K562 (cell line): ENCODE measurements around the gene PIGV. TPM values are rescaled to one million over a fixed set of nuclear protein-coding genes. Genes with fewer than 3 reads are reported as not detected.

Source experiments
- ATAC-seq: fragments of 200-7000 bp; cut with Tn5 transposase; 3 replicates; pipeline ENCODE4 v1.9.1; 2020; ENCODE audit warnings: moderate library complexity
- BruUV-seq: library from RNA; stranded (reverse); fragments of 400-500 nt; replicated peaks from 2 replicates; lab custom pipeline; 2021; lab: Mats Ljungman, UMichigan
- CTCF ChIA-PET: fragments of 300-600 bp; formaldehyde crosslinking; extraction: SDS; loops from one replicate; lab custom pipeline; 2021; ENCODE audit warnings: low intra/inter-chr PET ratio; lab: Yijun Ruan, JAX
- POLR2A ChIA-PET: fragments of 300-600, 350-650 bp; sonication (Branson Sonifier 250); formaldehyde crosslinking; extraction: SDS; loops from one replicate; lab custom pipeline; 2021; ENCODE audit warnings: antibody characterized with exemption, inconsistent platforms; lab: Yijun Ruan, JAX
- DNase-seq, 4 experiments: peaks; one replicate each; pipeline versions ENCODE4 v3.0.0 to v3.0.0-alpha.2; 2011 to 2018; ENCODE audit warnings: low spot score in 3 of 4, mixed read lengths in 3 of 4; ENCODE audit errors: extremely low read depth in 1 of 4
- FAIRE-seq: peaks from 2 replicates; lab custom pipeline; 2011; peaks lifted over from hg19 to GRCh38; lab: Jason Lieb, UNC
- H2AFZ ChIP-seq: 2 replicates; pipeline ENCODE4 v1.6.0; 2011; ENCODE audit warnings: low read depth, low read length, control low read depth, inconsistent platforms
- H3K27ac ChIP-seq: fragments of 200-600 bp; 3 replicates; pipeline ENCODE4 v1.8.0; 2011; ENCODE audit warnings: low read depth, mild to moderate bottlenecking, control low read depth, inconsistent platforms, low read length, moderate library complexity, mixed read lengths; ENCODE audit errors: extremely low read depth
- H3K27me3 ChIP-seq, 2 experiments: fragments of 300-600 bp in 1 of 2; 2 replicates in 1 of 2; 3 replicates in 1 of 2; pipeline versions ENCODE4 v1.6.0 to v1.8.0; 2011; ENCODE audit warnings: inconsistent platforms in 2 of 2, low read length in 2 of 2, mild to moderate bottlenecking in 1 of 2, mixed read lengths in 1 of 2, moderate library complexity in 1 of 2; ENCODE audit not compliant: control insufficient read depth in 2 of 2, insufficient read depth in 2 of 2
- H3K36me3 ChIP-seq: fragments of 300-600 bp; 3 replicates; pipeline ENCODE4 v1.8.0; 2011; ENCODE audit warnings: mild to moderate bottlenecking, low read length, inconsistent platforms; ENCODE audit not compliant: control insufficient read depth, insufficient read depth
- H3K4me1 ChIP-seq, 2 experiments: fragments of 200-600 bp in 1 of 2; replicated peaks in 1 of 2; 2 replicates in 1 of 2; 3 replicates in 1 of 2; pipeline versions ENCODE4 v1.5.1 to v1.8.0; 2011; ENCODE audit warnings: inconsistent platforms in 2 of 2, low read length in 2 of 2, mild to moderate bottlenecking in 1 of 2, mixed read lengths in 1 of 2, moderate library complexity in 1 of 2; ENCODE audit not compliant: control insufficient read depth in 2 of 2, insufficient read depth in 2 of 2
- H3K4me2 ChIP-seq: 2 replicates; pipeline ENCODE4 v1.6.1; 2011; ENCODE audit warnings: low read length, control low read depth, inconsistent platforms, mixed read lengths; ENCODE audit not compliant: insufficient read depth
- H3K4me3 ChIP-seq: fragments of 200-600 bp; sonication (generic), shearing (Covaris generic); 2 replicates; pipeline ENCODE4 v1.5.1; 2016; ENCODE audit warnings: control low read depth, inconsistent platforms
- H3K79me2 ChIP-seq: fragments of 200-600 bp; 3 replicates; pipeline ENCODE4 v1.8.0; 2011; ENCODE audit warnings: low read length, inconsistent platforms; ENCODE audit not compliant: control insufficient read depth, insufficient read depth
- H3K9ac ChIP-seq, 2 experiments: 2 replicates each; pipeline versions ENCODE4 v1.6.0 to v1.6.1; 2011; ENCODE audit warnings: low read depth in 2 of 2, low read length in 2 of 2, control low read depth in 1 of 2, inconsistent platforms in 1 of 2, mild to moderate bottlenecking in 1 of 2, mixed read lengths in 1 of 2; ENCODE audit not compliant: insufficient read depth in 1 of 2
- H3K9me1 ChIP-seq: one replicate; pipeline ENCODE4 v1.6.0; 2011; ENCODE audit warnings: inconsistent platforms, mild to moderate bottlenecking, low read length, moderate library complexity; ENCODE audit not compliant: control insufficient read depth, insufficient read depth
- H3K9me3 ChIP-seq: replicated peaks from 2 replicates; pipeline ENCODE4 v1.5.1; 2011; ENCODE audit warnings: low read depth, low read length, inconsistent platforms; ENCODE audit not compliant: control insufficient read depth, insufficient read depth
- H4K20me1 ChIP-seq: replicated peaks from 2 replicates; pipeline ENCODE4 v1.6.1; 2011; ENCODE audit warnings: low read length, inconsistent platforms, mixed read lengths; ENCODE audit not compliant: control insufficient read depth, insufficient read depth
- MCM7 ChIP-seq, 2 experiments: fragments of 450-650 bp; IDR thresholded peaks; 2 replicates each; pipeline ENCODE4 v1.6.1; 2016 to 2018
- PURB ChIP-seq: sonication (generic); formaldehyde crosslinking; IDR thresholded peaks from 2 replicates; pipeline ENCODE4 v1.9.0; 2021; ENCODE audit warnings: low read depth, mild to moderate bottlenecking, missing genetic modification reagents
- RCOR1 ChIP-seq, 2 experiments: IDR thresholded peaks; 2 replicates each; pipeline ENCODE4 v1.6.1; 2012; ENCODE audit warnings: low read depth in 2 of 2, low read length in 2 of 2, borderline replicate concordance in 1 of 2, improper control_type of control experiment in 1 of 2
- WGBS: fragments of 100-300 bp; shearing (Covaris generic); methylation state at CpG from one replicate; pipeline ENCODE4 v1.1.6; 2016; ENCODE audit warnings: low coverage, mixed read lengths; ENCODE audit not compliant: insufficient coverage; ENCODE audit errors: missing lambda C conversion rate; 5-methylcytosine and 5-hydroxymethylcytosine counted together
- in situ Hi-C: fragments of 300-500 bp; cut with MboI; formaldehyde crosslinking; loops from 4 replicates; pipeline ENCODE4 v1.15.0; 2018; ENCODE audit warnings: inconsistent platforms, mixed read lengths
- intact Hi-C: fragments of 100-400 bp; cut with micrococcal nuclease; formaldehyde crosslinking; loops from 2 replicates; pipeline ENCODE4 v1.14.2; 2022
- polyA plus RNA-seq, 8 experiments: library from polyadenylated mRNA; depleted of rRNA in 4 of 8; stranded (reverse) in 5 of 8; unstranded in 3 of 8; fragments of >200 nt; fragmentation: Nextera tagmentation in 2 of 8; fragmentation: Illumina TruSeq in 1 of 8; extraction: Ambion mirVana in 2 of 8; extraction: Trizol in 1 of 8; gene quantifications; 2 replicates each; pipeline versions ENCODE4 v1.2.1 to v1.2.3, GENCODE V29; 2011 to 2014; ENCODE audit warnings: inconsistent platforms in 1 of 8, missing spikeins in 1 of 8
- total RNA-seq, 7 experiments: library from RNA; depleted of rRNA in 6 of 7; stranded (reverse); fragments of >200 nt in 6 of 7; fragmentation: Illumina TruSeq in 2 of 7; extraction: Trizol in 2 of 7; gene quantifications; 2 replicates each; pipeline versions ENCODE4 v1.2.1 to v1.2.3, GENCODE V29; 2011 to 2021; ENCODE audit warnings: low replicate concordance in 1 of 7
- TF ChIP-seq, protein P1 (sequence below): sonication (generic); formaldehyde crosslinking; IDR thresholded peaks from 2 replicates; pipeline ENCODE4 v1.9.0; 2022; ENCODE audit warnings: mild to moderate bottlenecking, missing genetic modification reagents

The PIGV gene
- total and polyA plus RNA-seq, 9 of the 15 experiments (the other 6 are each of a cell fraction or from before 2014, with no cell fraction given): 8.4 to 21.8 (median 11.7) TPM

DNA sequence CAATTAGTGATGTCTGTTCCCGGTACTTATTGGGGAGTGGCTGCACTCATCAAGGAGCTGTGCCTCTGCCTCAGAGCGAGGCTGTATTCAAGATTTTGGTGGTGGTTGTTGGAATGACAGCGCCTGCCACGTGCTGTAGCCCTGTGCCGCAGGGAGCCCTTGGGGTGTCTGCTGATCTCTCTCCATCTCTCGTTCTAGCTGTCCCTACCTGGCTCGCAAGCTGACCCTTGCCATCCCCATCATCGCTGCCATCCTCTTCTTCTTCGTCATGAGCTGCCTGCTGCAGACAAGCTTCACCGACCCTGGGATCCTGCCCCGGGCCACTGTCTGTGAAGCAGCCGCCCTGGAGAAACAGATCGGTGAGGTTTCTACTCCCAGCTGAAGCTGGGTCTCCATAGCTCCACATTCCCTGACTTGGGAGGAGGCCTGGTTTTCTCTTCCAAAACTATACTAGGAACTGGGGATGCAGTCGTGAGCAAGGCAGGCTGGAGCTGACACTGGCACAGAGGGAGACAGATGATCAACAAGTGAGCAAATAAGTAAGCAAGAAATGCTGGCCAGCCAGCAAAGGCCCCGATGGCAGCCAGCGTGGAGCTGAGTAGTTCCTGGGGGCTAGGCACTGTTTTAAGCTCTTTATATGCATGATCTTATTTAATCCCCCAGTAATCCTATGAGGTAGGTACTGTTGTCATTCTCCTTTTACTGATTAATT lies 44.7 kb downstream of the PIGV start:
- ChIA-PET POLR2A (interaction anchor here (0.6 to 1.8 kb wide), 5 partner anchors 9 to 181 kb away, joined by 3 to 6 read pairs (median 3); no protein-coding TSS in a partner anchor), CTCF (no interaction called here)
- DNase-seq: peak in 1 of 4 experiments; percentile 14
- TF ChIP-seq MCM7 (IDR thresholded peaks at IDR 0.05): no peak
- TF ChIP-seq PURB (CRISPR knock-in tag): no peak
- TF ChIP-seq, protein P1, sequence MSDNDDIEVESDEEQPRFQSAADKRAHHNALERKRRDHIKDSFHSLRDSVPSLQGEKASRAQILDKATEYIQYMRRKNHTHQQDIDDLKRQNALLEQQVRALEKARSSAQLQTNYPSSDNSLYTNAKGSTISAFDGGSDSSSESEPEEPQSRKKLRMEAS (CRISPR knock-in tag): 0 out of 2 replicates have a peak, but pooled peaks have one; percentile 9
- TF ChIP-seq RCOR1 (IDR thresholded peaks at IDR 0.05; ENCODE audit: borderline replicate concordance in 1 of 2, low read depth in 2 of 2, low read length in 2 of 2): no peak
- no TSS peak for BruUV-seq
- in situ Hi-C loops: no loop called here
- peaks cover 10% of the 10 kb centered on the region for H3K9me1 ChIP-seq
- peaks cover 73% of the 10 kb centered on the region for H3K36me3 ChIP-seq
- H3K4me2 ChIP-seq: no peak overlapping the region
- peaks cover 22 to 33% of the 10 kb centered on the region in 2 experiments for H3K4me1 ChIP-seq
- H3K27me3 ChIP-seq: no peaks in the 10 kb centered on the region
- H3K9me3 ChIP-seq: no peaks in the 10 kb centered on the region
- H3K27ac ChIP-seq: no peak overlapping the region
- 90% methylated on average over 16 of the region's 16 CpGs for WGBS
- no peak for ATAC-seq
- peak overlapping the region in 1 of 2 experiments; percentile 43; a peak in 2 of 4 replicates for H3K9ac ChIP-seq
- H3K4me3 ChIP-seq: no peak overlapping the region
- intact Hi-C loops: no loop called here
- peaks cover 35% of the 10 kb centered on the region for H3K79me2 ChIP-seq
- no peak for FAIRE-seq
- no peak overlapping the region for H2AFZ ChIP-seq
- H4K20me1 ChIP-seq: peaks cover 16% of the 10 kb centered on the region; the same call in 1 of the 2 replicates
